WTC11 (cell line): ENCODE data around the gene MSL3B.

Source experiments
- ATAC-seq: fragments of 200-7000 bp; cut with Tn5 transposase; 2 replicates; pipeline ENCODE4 v1.10.0; 2021; ENCODE audit warnings: mild to moderate bottlenecking, moderate library complexity
- CTCF ChIA-PET: fragments of 300-600 bp; sonication (Branson Sonifier 250); formaldehyde crosslinking; loops from one replicate; lab custom pipeline; 2021; ENCODE audit warnings: antibody characterized with exemption; lab: Charles Lee
- POLR2A ChIA-PET: fragments of 350-600 bp; sonication (Branson Sonifier 250); formaldehyde crosslinking; loops from one replicate; lab custom pipeline; 2021; ENCODE audit warnings: antibody characterized with exemption; lab: Charles Lee
- DNase-seq: peaks from one replicate; pipeline ENCODE4 v3.0.0; 2021; ENCODE audit warnings: low spot score
- H3K27ac Mint-ChIP-seq: 2 replicates; pipeline ENCODE4 v1.8.0; 2021; ENCODE audit warnings: mixed read lengths
- H3K27me3 Mint-ChIP-seq: 2 replicates; pipeline ENCODE4 v1.8.0; 2021; ENCODE audit warnings: low read depth, mild to moderate bottlenecking, moderate library complexity, mixed read lengths
- H3K36me3 Mint-ChIP-seq: 2 replicates; pipeline ENCODE4 v1.8.0; 2021; ENCODE audit warnings: mixed read lengths
- H3K4me1 Mint-ChIP-seq: 2 replicates; pipeline ENCODE4 v1.8.0; 2022; ENCODE audit warnings: mixed read lengths
- H3K4me3 Mint-ChIP-seq: 2 replicates; pipeline ENCODE4 v1.8.0; 2021; ENCODE audit warnings: mild to moderate bottlenecking, moderate library complexity, mixed read lengths
- H3K9me3 Mint-ChIP-seq: 2 replicates; pipeline ENCODE4 v1.8.0; 2021; ENCODE audit warnings: mixed read lengths
- AFF4 ChIP-seq: sonication (generic); formaldehyde crosslinking; IDR thresholded peaks from 2 replicates; pipeline ENCODE4 v1.8.1; 2023; ENCODE audit warnings: mild to moderate bottlenecking, missing genetic modification reagents, borderline replicate concordance
- AR ChIP-seq: fragments of 250-450 bp; sonication (Bioruptor Pico); IDR thresholded peaks from 2 replicates; pipeline ENCODE4 v1.9.0; 2021; ENCODE audit warnings: mild to moderate bottlenecking
- ATF6 ChIP-seq: sonication (generic); formaldehyde crosslinking; IDR thresholded peaks from 2 replicates; pipeline ENCODE4 v1.8.1; 2023; ENCODE audit warnings: mild to moderate bottlenecking, missing genetic modification reagents
- CREM ChIP-seq: sonication (generic); formaldehyde crosslinking; IDR thresholded peaks from 2 replicates; pipeline ENCODE4 v1.8.1; 2022; ENCODE audit warnings: mild to moderate bottlenecking, missing genetic modification reagents, moderate library complexity
- E2F4 ChIP-seq: sonication (generic); formaldehyde crosslinking; IDR thresholded peaks from 2 replicates; pipeline ENCODE4 v1.8.1; 2022; ENCODE audit warnings: low read depth, mild to moderate bottlenecking, moderate library complexity, missing genetic modification reagents, borderline replicate concordance
- E2F5 ChIP-seq: sonication (generic); formaldehyde crosslinking; IDR thresholded peaks from 2 replicates; pipeline ENCODE4 v1.8.1; 2022; ENCODE audit warnings: mild to moderate bottlenecking, moderate library complexity, missing genetic modification reagents
- EMX1 ChIP-seq: fragments of 250-450 bp; sonication (Bioruptor Pico); IDR thresholded peaks from 2 replicates; pipeline ENCODE4 v1.8.0; 2021; ENCODE audit warnings: mild to moderate bottlenecking
- FOXP4 ChIP-seq: sonication (generic); formaldehyde crosslinking; IDR thresholded peaks from 2 replicates; pipeline ENCODE4 v1.8.0; 2022; ENCODE audit warnings: mild to moderate bottlenecking, missing genetic modification reagents
- GRHL2 ChIP-seq: fragments of 250-450 bp; sonication (Bioruptor Pico); IDR thresholded peaks from 2 replicates; pipeline ENCODE4 v1.8.0; 2022; ENCODE audit warnings: mild to moderate bottlenecking, moderate library complexity; ENCODE audit not compliant: insufficient replicate concordance, severe bottlenecking
- HMGA2 ChIP-seq: fragments of 250-450 bp; sonication (Bioruptor Pico); IDR thresholded peaks from 2 replicates; pipeline ENCODE4 v1.4.0; 2021; ENCODE audit warnings: mild to moderate bottlenecking, moderate library complexity
- HMGXB4 ChIP-seq: sonication (generic); formaldehyde crosslinking; IDR thresholded peaks from 2 replicates; pipeline ENCODE4 v1.8.1; 2023; ENCODE audit warnings: mild to moderate bottlenecking, moderate library complexity, missing genetic modification reagents
- JAZF1 ChIP-seq: fragments of 250-450 bp; sonication (Bioruptor Pico); IDR thresholded peaks from 2 replicates; pipeline ENCODE4 v1.9.0; 2021; ENCODE audit warnings: moderate library complexity, mild to moderate bottlenecking, inconsistent platforms
- JUN ChIP-seq: sonication (generic); formaldehyde crosslinking; IDR thresholded peaks from 2 replicates; pipeline ENCODE4 v1.8.0; 2023; ENCODE audit warnings: mild to moderate bottlenecking, missing genetic modification reagents
- NFYB ChIP-seq: sonication (generic); formaldehyde crosslinking; conservative IDR thresholded peaks from 2 replicates; pipeline ENCODE4 v1.8.0; 2022; ENCODE audit warnings: low read depth, missing genetic modification reagents
- NR3C1 ChIP-seq: sonication (generic); formaldehyde crosslinking; conservative IDR thresholded peaks from 2 replicates; pipeline ENCODE4 v1.8.1; 2023; ENCODE audit warnings: low read depth, mild to moderate bottlenecking, missing genetic modification reagents
- RELA ChIP-seq: sonication (generic); formaldehyde crosslinking; IDR thresholded peaks from 2 replicates; pipeline ENCODE4 v1.8.1; 2022; ENCODE audit warnings: missing genetic modification reagents, mild to moderate bottlenecking, borderline replicate concordance
- TEAD4 ChIP-seq: sonication (generic); formaldehyde crosslinking; IDR thresholded peaks from 2 replicates; pipeline ENCODE4 v1.8.0; 2022; ENCODE audit warnings: mild to moderate bottlenecking, missing genetic modification reagents
- USF2 ChIP-seq: sonication (generic); formaldehyde crosslinking; IDR thresholded peaks from 2 replicates; pipeline ENCODE4 v1.8.1; 2023; ENCODE audit warnings: mild to moderate bottlenecking, missing genetic modification reagents, moderate library complexity
- ZMAT4 ChIP-seq: fragments of 250-450 bp; sonication (Bioruptor Pico); IDR thresholded peaks from 2 replicates; pipeline ENCODE4 v1.9.0; 2021; ENCODE audit warnings: mild to moderate bottlenecking

The MSL3B gene

GRCh38 chr2:233844064-233844807, 23.9 kb downstream of the MSL3B start:
- POLR2A ChIA-PET: no interaction called here
- Mint-ChIP-seq H3K4me3 (no peak overlapping the region), H3K4me1 (peaks cover 11% of the 10 kb centered on the region), H3K27me3 (no peaks in the 10 kb centered on the region), H3K9me3 (no peaks in the 10 kb centered on the region)
- no peak for ATAC-seq
- DNase-seq: no peak
- TF ChIP-seq RELA (CRISPR knock-in tag) (no peak), E2F5 (CRISPR knock-in tag) (no peak), CREM (CRISPR knock-in tag) (no peak), AR (no peak), HMGA2 (no peak), E2F4 (CRISPR knock-in tag) (no peak), JUN (CRISPR knock-in tag) (no peak), EMX1 (CRISPR knock-in tag) (no peak), FOXP4 (CRISPR knock-in tag) (no peak), JAZF1 (CRISPR knock-in tag) (no peak), TEAD4 (no peak), NR3C1 (no peak), USF2 (no peak), HMGXB4 (CRISPR knock-in tag) (no peak), ZMAT4 (CRISPR knock-in tag) (no peak), NFYB (CRISPR knock-in tag) (no peak), GRHL2 (no peak), AFF4 (no peak), ATF6 (CRISPR knock-in tag) (no peak)
- TF ChIP-seq, all 79 proteins: peak for 0
- Mint-ChIP-seq H3K27ac (no peak overlapping the region), H3K36me3 (peaks cover 97% of the 10 kb centered on the region)
- CTCF ChIA-PET: interaction anchor here (1.6 kb wide), 1 partner anchor 12 kb away, joined by 3 read pairs; no protein-coding TSS in a partner anchor
